HG02763 (cell line): ENCODE measurements around the gene ZBTB39.
"Not testable (repeated sequence)": the region's sequence is repeated elsewhere in the genome, so short reads cannot be mapped to it uniquely, and the experiment has no call there.

Experiments used
- ATAC-seq: cut with Tn5 transposase; IDR thresholded peaks from one replicate; pipeline ENCODE4 v1.9.1; 2021; ENCODE audit warnings: mild to moderate bottlenecking, moderate library complexity; ENCODE audit not compliant: unreplicated experiment

ZBTB39 gene

GRCh38 chr12:57005980-57006808, at the start of gene ZBTB39:
Gene ZBTB39, minus strand, starts transcription at chr12:57006546. Its CDS starts 1,629 bp downstream, at chr12:57004917.
- peak; percentile 75 for ATAC-seq

GRCh38 chr12:57055824-57056223, 49.5 kb upstream of the ZBTB39 start:
- no peak for ATAC-seq

GRCh38 chr12:57053901-57054300, 47.6 kb upstream of the ZBTB39 start:
- ATAC-seq = not testable (repeated sequence)

- not testable (repeated sequence) for ATAC-seq
These were observed 46.8 kb upstream of the ZBTB39 start for GRCh38 chr12:57053146-57053545.

- ATAC-seq = no peak
These were observed 44.7 kb upstream of the ZBTB39 start for GRCh38 chr12:57051011-57051410.

GRCh38 chr12:57049890-57050289, 43.5 kb upstream of the ZBTB39 start, which contains the start of gene MYO1A:
Gene MYO1A, minus strand, starts transcription at chr12:57050129. Its CDS starts 1,806 bp downstream, at chr12:57048323.
- no peak for ATAC-seq

GRCh38 chr12:57049119-57049446, 42.7 kb upstream of the ZBTB39 start:
- no peak for ATAC-seq

GRCh38 chr12:57048423-57049118, 42.2 kb upstream of the ZBTB39 start:
- ATAC-seq = no peak

GRCh38 chr12:57047981-57048380, 41.6 kb upstream of the ZBTB39 start:
- no peak for ATAC-seq

- no peak for ATAC-seq
These were observed 40.9 kb upstream of the ZBTB39 start for GRCh38 chr12:57046947-57047890.

GRCh38 chr12:57046086-57046791, 39.9 kb upstream of the ZBTB39 start:
- ATAC-seq = no peak

GRCh38 chr12:57044889-57045288, 38.5 kb upstream of the ZBTB39 start:
- ATAC-seq = no peak

- no peak for ATAC-seq
These were observed 38.1 kb upstream of the ZBTB39 start for GRCh38 chr12:57044468-57044867.

- ATAC-seq = no peak
These were observed 36.3 kb upstream of the ZBTB39 start for GRCh38 chr12:57042695-57043094.

- ATAC-seq = no peak
These were observed 34.4 kb upstream of the ZBTB39 start for GRCh38 chr12:57040750-57041149.

GRCh38 chr12:57040211-57040610, 33.9 kb upstream of the ZBTB39 start:
- ATAC-seq = no peak

GRCh38 chr12:57039016-57039798, 32.9 kb upstream of the ZBTB39 start:
- no peak for ATAC-seq

GRCh38 chr12:57037264-57037663, 30.9 kb upstream of the ZBTB39 start:
- no peak for ATAC-seq

GRCh38 chr12:57033431-57033830, 27.1 kb upstream of the ZBTB39 start:
- ATAC-seq = no peak

GRCh38 chr12:57031789-57032188, 25.4 kb upstream of the ZBTB39 start:
- ATAC-seq = no peak
